ENCODE results near the gene PRKCE.

PRKCE gene

GRCh38 chr2:45987856-45988255 is 336.4 kb downstream of the PRKCE start:
- no peak for DNase-seq
- no peaks in the 10 kb centered on the region for H3K36me3 ChIP-seq (replicated peaks)
- in situ Hi-C loops (cut with HindIII; ENCODE audit: low pct_ligation_motif_present, low sequenced_read_pairs), result no loop called here
- no peak for TF ChIP-seq CTCF (IDR thresholded peaks at IDR 0.05; ENCODE audit: low read depth, low read length, missing control alignments)
- H3K4me3 ChIP-seq (ENCODE audit: low read depth, low read length), result no peak overlapping the region
- H3K27me3 ChIP-seq (replicated peaks), result no peaks in the 10 kb centered on the region
- H3K27ac ChIP-seq, result no peak overlapping the region

- DNase-seq, result no peak
- Histone ChIP-seq H3K4me3 (ENCODE audit: low read depth, low read length) (no peak overlapping the region), H3K27me3 (replicated peaks) (no peaks in the 10 kb centered on the region), H3K27ac (no peak overlapping the region), H3K36me3 (replicated peaks) (no peaks in the 10 kb centered on the region)
- TF ChIP-seq CTCF (IDR thresholded peaks at IDR 0.05; ENCODE audit: low read depth, low read length, missing control alignments), result no peak
- in situ Hi-C loops (cut with HindIII; ENCODE audit: low pct_ligation_motif_present, low sequenced_read_pairs), result no loop called here
These were observed 337.4 kb downstream of the PRKCE start for GRCh38 chr2:45988879-45989278.

GRCh38 chr2:45990131-45990530 is 338.7 kb downstream of the PRKCE start:
- no peak for DNase-seq

GRCh38 chr2:45992021-45992740 is 340.7 kb downstream of the PRKCE start:
- Histone ChIP-seq H3K4me3 (ENCODE audit: low read depth, low read length) (no peak overlapping the region), H3K36me3 (replicated peaks) (no peaks in the 10 kb centered on the region), H3K27me3 (replicated peaks) (no peaks in the 10 kb centered on the region), H3K27ac (no peak overlapping the region)
- in situ Hi-C loops (cut with HindIII; ENCODE audit: low pct_ligation_motif_present, low sequenced_read_pairs), result no loop called here
- DNase-seq, result peak; percentile 69
- no peak for TF ChIP-seq CTCF (IDR thresholded peaks at IDR 0.05; ENCODE audit: low read depth, low read length, missing control alignments)

More at GRCh38 chr2:45990131-45990530, 338.7 kb downstream of the PRKCE start:
- H3K4me3 ChIP-seq (ENCODE audit: low read depth, low read length), result no peak overlapping the region
- H3K27ac ChIP-seq, result no peak overlapping the region
- in situ Hi-C loops (cut with HindIII; ENCODE audit: low pct_ligation_motif_present, low sequenced_read_pairs), result no loop called here
- TF ChIP-seq CTCF (IDR thresholded peaks at IDR 0.05; ENCODE audit: low read depth, low read length, missing control alignments), result no peak
- no peaks in the 10 kb centered on the region for H3K27me3 ChIP-seq (replicated peaks)
- H3K36me3 ChIP-seq (replicated peaks), result no peaks in the 10 kb centered on the region

- Histone ChIP-seq H3K27me3 (replicated peaks) (no peaks in the 10 kb centered on the region), H3K27ac (no peak overlapping the region), H3K4me3 (ENCODE audit: low read depth, low read length) (no peak overlapping the region), H3K36me3 (replicated peaks) (no peaks in the 10 kb centered on the region)
- no peak for DNase-seq
- no peak for TF ChIP-seq CTCF (IDR thresholded peaks at IDR 0.05; ENCODE audit: low read depth, low read length, missing control alignments)
- in situ Hi-C loops (cut with HindIII; ENCODE audit: low pct_ligation_motif_present, low sequenced_read_pairs), result no loop called here
These were observed 341.4 kb downstream of the PRKCE start for GRCh38 chr2:45992741-45993475.
